Small intestine (tissue), 7 donors: ENCODE data around the gene ITGA1. TPM values are rescaled to one million over a fixed set of nuclear protein-coding genes. Genes with fewer than 3 reads are reported as not detected.
"Not testable (repeated sequence)": the region's sequence is repeated elsewhere in the genome, so short reads cannot be mapped to it uniquely, and the experiment has no call there.

Source experiments
- DNase-seq, 2 donors: peaks; one replicate each; pipeline versions ENCODE4 v3.0.0 to v3.0.0-alpha.2; 2013
- FAIRE-seq: peaks from 2 replicates; lab custom pipeline; 2012; peaks lifted over from hg19 to GRCh38; lab: Jason Lieb, UNC
- H3K27ac ChIP-seq, 3 donors: one replicate each; pipeline ENCODE4 v1.5.1; 2013; ENCODE audit warnings: low read length in 2 of 3, mild to moderate bottlenecking in 2 of 3, control low read depth in 1 of 3, inconsistent platforms in 1 of 3, low read depth in 1 of 3, moderate library complexity in 1 of 3
- H3K27me3 ChIP-seq, 3 donors: one replicate each; pipeline ENCODE4 v1.6.1; 2013; ENCODE audit warnings: low read length in 3 of 3, inconsistent platforms in 1 of 3; ENCODE audit not compliant: control insufficient read depth in 3 of 3, insufficient read depth in 3 of 3
- H3K36me3 ChIP-seq, 3 donors: one replicate each; pipeline ENCODE4 v1.6.1; 2013; ENCODE audit warnings: low read length in 3 of 3, inconsistent platforms in 1 of 3, low read depth in 1 of 3, mild to moderate bottlenecking in 1 of 3, moderate library complexity in 1 of 3; ENCODE audit not compliant: control insufficient read depth in 3 of 3, insufficient read depth in 2 of 3
- H3K4me1 ChIP-seq, 3 donors: one replicate each; pipeline ENCODE4 v1.6.1; 2013; ENCODE audit warnings: low read length in 2 of 3, inconsistent platforms in 1 of 3, low read depth in 1 of 3, mild to moderate bottlenecking in 1 of 3, moderate library complexity in 1 of 3; ENCODE audit not compliant: control insufficient read depth in 3 of 3, insufficient read depth in 2 of 3
- H3K4me3 ChIP-seq, 3 donors: one replicate each; pipeline ENCODE4 v1.5.1; 2013; ENCODE audit warnings: low read length in 3 of 3, control low read depth in 1 of 3, inconsistent platforms in 1 of 3, low read depth in 1 of 3, mild to moderate bottlenecking in 1 of 3, moderate library complexity in 1 of 3
- H3K9me3 ChIP-seq, 2 donors: one replicate each; pipeline ENCODE4 v1.6.1; 2013; ENCODE audit warnings: low read depth in 1 of 2, low read length in 1 of 2; ENCODE audit not compliant: control insufficient read depth in 2 of 2, insufficient read depth in 1 of 2
- WGBS, 3 donors: extraction: QIAGEN DNeasy Blood & Tissue Kit; methylation state at CpG; one replicate each; pipeline ENCODE4 v1.1.7; 2013; 5-methylcytosine and 5-hydroxymethylcytosine counted together
- polyA plus RNA-seq, 4 donors: library from polyadenylated mRNA; stranded (reverse) in 3 of 4; unstranded in 1 of 4; fragments of 200-250 nt in 3 of 4; fragments of 120-200 nt in 1 of 4; gene quantifications; one replicate each; pipeline versions ENCODE4 v1.2.1 to v1.2.3, GENCODE V29; 2013
- donor health status: healthy with polysubstance abuse.
- donor health status: control.
- donor health status: control.
- donor health status: Bipolar disorder and iron deficiency.
- donor health status: healthy.

ITGA1 gene
- polyA plus RNA-seq, 4 donors, result 1.6 to 20.9 (median 5.0) TPM

GRCh38 chr5:52841114-52841513 is 53.4 kb downstream of the ITGA1 start:
- no peak overlapping the region for H3K4me3 ChIP-seq
- no peak for DNase-seq
- H3K27ac ChIP-seq, result no peak overlapping the region

GRCh38 chr5:52842111-52842510 is 54.4 kb downstream of the ITGA1 start:
- Histone ChIP-seq H3K27me3 (no peaks in the 10 kb centered on the region), H3K36me3 (no peaks in the 10 kb centered on the region), H3K27ac (no peak overlapping the region), H3K4me3 (no peak overlapping the region), H3K9me3 (no peaks in the 10 kb centered on the region), H3K4me1 (peaks cover 0 to 5% (median 0%) of the 10 kb centered on the region in 3 donors)
- no peak for FAIRE-seq
- DNase-seq, result no peak

More at GRCh38 chr5:52841114-52841513, 53.4 kb downstream of the ITGA1 start:
- Histone ChIP-seq H3K27me3 (no peaks in the 10 kb centered on the region), H3K9me3 (no peaks in the 10 kb centered on the region), H3K36me3 (no peaks in the 10 kb centered on the region), H3K4me1 (peaks cover 0 to 5% (median 0%) of the 10 kb centered on the region in 3 donors)
- no peak for FAIRE-seq

- no peaks in the 10 kb centered on the region for H3K36me3 ChIP-seq
- 50 to 90% (median 70%) methylated on average over 1 of the region's 1 CpG for WGBS, 3 donors
- no peaks in the 10 kb centered on the region for H3K9me3 ChIP-seq
- H3K27ac ChIP-seq, result peak overlapping the region in 1 of 3 donors; percentile 8
- peaks cover 0 to 5% (median 0%) of the 10 kb centered on the region in 3 donors for H3K4me1 ChIP-seq
- no peak overlapping the region for H3K4me3 ChIP-seq
- no peak for FAIRE-seq
- no peak for DNase-seq
- H3K27me3 ChIP-seq, result no peaks in the 10 kb centered on the region
These were observed 57.2 kb downstream of the ITGA1 start for GRCh38 chr5:52844885-52845284.

- H3K27ac ChIP-seq, result no peak overlapping the region
These were observed 58.6 kb downstream of the ITGA1 start for GRCh38 chr5:52846182-52846842.

GRCh38 chr5:52848688-52849087 is 61.0 kb downstream of the ITGA1 start:
- WGBS, 3 donors, result 90 to 94% (median 93%) methylated on average over 5 of the region's 5 CpGs
- not testable (repeated sequence) for DNase-seq, FAIRE-seq, H3K36me3 ChIP-seq, H3K4me3 ChIP-seq, H3K4me1 ChIP-seq, H3K27ac ChIP-seq, H3K27me3 ChIP-seq, H3K9me3 ChIP-seq

More at GRCh38 chr5:52846182-52846842, 58.6 kb downstream of the ITGA1 start:
- no peak for FAIRE-seq
- H3K27me3 ChIP-seq, result no peaks in the 10 kb centered on the region
- H3K36me3 ChIP-seq, result no peaks in the 10 kb centered on the region
- H3K9me3 ChIP-seq, result no peaks in the 10 kb centered on the region
- DNase-seq, result no peak
- WGBS, 3 donors, result 61 to 79% (median 68%) methylated on average over 6 of the region's 6 CpGs
- no peak overlapping the region for H3K4me3 ChIP-seq
- peaks cover 0 to 3% (median 0%) of the 10 kb centered on the region in 3 donors for H3K4me1 ChIP-seq

GRCh38 chr5:52849544-52849943 is 61.8 kb downstream of the ITGA1 start:
- no peaks in the 10 kb centered on the region for H3K36me3 ChIP-seq
- no peak overlapping the region for H3K27ac ChIP-seq
- DNase-seq (no peak), FAIRE-seq (no peak)
- no peaks in the 10 kb centered on the region for H3K9me3 ChIP-seq
- H3K4me1 ChIP-seq, result peaks cover 0 to 6% (median 0%) of the 10 kb centered on the region in 3 donors
- WGBS, 3 donors, result 88 to 96% (median 95%) methylated on average over 3 of the region's 3 CpGs
- no peaks in the 10 kb centered on the region for H3K27me3 ChIP-seq
- no peak overlapping the region for H3K4me3 ChIP-seq

- H3K27me3 ChIP-seq, result no peaks in the 10 kb centered on the region
- H3K4me3 ChIP-seq, result no peak overlapping the region
- peaks cover 0 to 3% (median 0%) of the 10 kb centered on the region in 3 donors for H3K4me1 ChIP-seq
- peak overlapping the region in 1 of 3 donors; percentile 12 for H3K27ac ChIP-seq
- no peak for DNase-seq
- no peaks in the 10 kb centered on the region for H3K36me3 ChIP-seq
- FAIRE-seq, result no peak
- WGBS, 3 donors, result 75 to 93% (median 78%) methylated on average over 2 of the region's 2 CpGs
- no peaks in the 10 kb centered on the region for H3K9me3 ChIP-seq
These were observed 65.9 kb downstream of the ITGA1 start for GRCh38 chr5:52853650-52854049.

- Histone ChIP-seq H3K4me1 (peaks cover 0 to 3% (median 0%) of the 10 kb centered on the region in 3 donors), H3K4me3 (no peak overlapping the region), H3K27ac (no peak overlapping the region), H3K36me3 (no peaks in the 10 kb centered on the region), H3K9me3 (no peaks in the 10 kb centered on the region), H3K27me3 (no peaks in the 10 kb centered on the region)
- WGBS, 3 donors, result 65 to 91% (median 90%) methylated on average over 2 of the region's 2 CpGs
- FAIRE-seq (no peak), DNase-seq (no peak)
These were observed 66.6 kb downstream of the ITGA1 start for GRCh38 chr5:52854301-52854700.

GRCh38 chr5:52854949-52855348 is 67.2 kb downstream of the ITGA1 start:
- H3K4me1 ChIP-seq, result peaks cover 0 to 3% (median 0%) of the 10 kb centered on the region in 3 donors
- WGBS, 3 donors, result 77 to 94% (median 84%) methylated on average over 2 of the region's 2 CpGs
- DNase-seq, result no peak
- H3K36me3 ChIP-seq, result no peaks in the 10 kb centered on the region
- no peaks in the 10 kb centered on the region for H3K9me3 ChIP-seq
- H3K27me3 ChIP-seq, result no peaks in the 10 kb centered on the region
- H3K27ac ChIP-seq, result no peak overlapping the region
- no peak overlapping the region for H3K4me3 ChIP-seq
- no peak for FAIRE-seq
